T-helper 2 cell treated with Interferon-gamma antibody and Interleukin-4, amounts not matched to agents 100 ng/mL and 5 ng/mL, for 36 hours (primary cell): ENCODE data around the gene HYI. TPM values are rescaled to one million over a fixed set of nuclear protein-coding genes. Genes with fewer than 3 reads are reported as not detected.
"Not testable (repeated sequence)": the region's sequence is repeated elsewhere in the genome, so short reads cannot be mapped to it uniquely, and the experiment has no call there.

Experiments used
- intact Hi-C: fragments of 100-400 bp; cut with micrococcal nuclease; formaldehyde crosslinking; loops from one replicate; pipeline ENCODE4 v1.15.1; 2023
- total RNA-seq: library from RNA; stranded (reverse); gene quantifications from 2 replicates; pipeline ENCODE4 v1.2.3, GENCODE V29; 2022

The HYI gene
- total RNA-seq, 1 donor from 2014 or later = 35.4 TPM

DNA sequence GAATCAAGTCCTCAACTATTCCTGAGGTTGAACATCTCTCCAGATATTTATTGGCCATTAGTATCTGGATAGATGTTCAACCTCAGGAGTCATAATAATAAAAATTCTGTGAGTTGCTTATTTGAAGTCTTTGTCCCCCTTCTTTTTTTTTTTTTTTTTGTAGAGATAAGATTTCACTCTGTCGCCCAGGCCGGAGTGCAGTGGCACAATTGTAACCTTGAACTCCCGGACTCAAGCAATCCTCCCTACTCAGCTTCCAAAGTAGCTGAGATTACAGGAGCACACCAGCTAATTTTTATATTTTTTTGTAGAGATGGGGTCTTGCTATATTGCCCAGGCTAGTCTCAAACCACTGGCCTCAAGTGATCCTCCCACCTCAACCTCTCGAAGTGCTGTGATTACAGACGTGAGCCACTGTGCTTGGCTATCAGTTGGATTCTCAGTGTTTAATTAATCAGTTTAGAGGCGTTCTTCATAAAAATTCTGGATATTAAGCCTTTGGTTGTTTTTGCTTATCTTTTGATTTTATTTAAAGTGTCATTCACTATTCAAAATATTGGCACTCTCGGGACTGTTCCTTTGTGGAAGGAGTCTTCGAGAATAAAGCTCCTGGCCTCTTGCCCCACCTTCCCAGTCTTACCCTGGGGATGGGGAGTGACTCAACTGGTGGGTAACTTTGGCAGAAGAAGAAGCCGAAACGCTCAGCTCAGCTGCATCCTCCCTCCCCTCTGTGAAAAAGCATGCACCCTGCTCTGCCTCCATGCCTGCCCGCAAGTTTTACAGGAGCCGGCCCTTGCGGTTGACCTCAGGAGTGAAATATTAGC, 11.2 kb upstream of the HYI start:
- intact Hi-C loops = no loop called here

DNA sequence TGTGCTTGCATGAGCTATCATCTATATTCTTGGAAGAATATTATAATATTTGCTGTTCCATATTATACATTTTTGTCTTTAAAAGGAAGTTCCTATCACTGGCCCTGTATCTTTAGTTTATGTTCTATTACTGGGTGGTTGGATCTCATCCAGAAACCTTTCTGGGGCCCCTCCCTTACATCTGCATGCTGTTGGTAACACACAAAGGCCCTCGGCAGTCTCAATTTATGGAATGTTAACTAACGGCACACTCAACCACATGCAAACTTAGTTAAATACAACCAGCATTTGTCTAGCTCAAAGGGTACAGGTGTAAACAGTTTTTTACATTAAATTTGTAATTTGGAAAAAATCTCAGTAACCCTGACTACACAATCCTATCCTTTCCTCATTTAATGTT, 9.7 kb upstream of the HYI start:
- intact Hi-C loops = no loop called here

DNA sequence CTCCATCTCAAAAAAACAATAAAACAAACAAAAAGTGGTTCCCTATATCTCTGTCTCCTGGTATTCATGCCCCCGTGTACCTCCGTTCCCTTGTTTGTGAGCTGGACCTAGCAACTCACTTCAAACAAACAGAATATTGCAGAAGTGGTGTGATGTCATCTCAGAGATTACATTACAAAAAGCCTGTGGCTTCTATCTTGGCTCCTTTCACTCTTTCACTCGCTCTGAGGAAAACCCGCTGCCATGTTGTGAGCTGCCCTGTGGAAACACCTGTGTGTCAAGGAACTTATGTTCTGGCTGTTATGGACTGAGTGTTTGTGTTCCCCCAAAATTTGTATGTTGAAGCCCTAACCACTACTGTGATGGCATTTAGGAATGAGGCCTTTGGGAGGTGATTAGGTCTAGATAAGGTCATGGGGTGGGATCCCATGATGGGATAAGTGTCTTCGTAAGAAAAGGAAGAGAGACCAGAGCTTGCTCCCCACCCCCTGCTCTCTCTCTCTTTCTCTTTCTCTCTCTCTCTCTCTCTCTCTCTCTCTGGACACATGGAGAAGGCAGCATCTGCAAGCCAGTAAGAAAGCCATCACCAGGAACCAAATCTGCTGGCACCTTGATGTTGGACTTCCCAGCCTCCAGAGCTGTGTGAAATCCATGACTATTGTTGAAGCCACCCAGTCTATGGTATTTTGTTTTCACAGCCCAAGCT, 7.4 kb upstream of the HYI start:
- intact Hi-C loops = no loop called here

- intact Hi-C loops = not testable (repeated sequence)
Observed at GRCh38 chr1:43458379-43458778, 4.6 kb upstream of the HYI start.

- intact Hi-C loops = loop anchor here (2.0 kb wide), 1 partner anchor 87 kb away; the partner anchor contains the start of gene ELOVL1
Observed at GRCh38 chr1:43455213-43455889, 1.6 kb upstream of the HYI start.

DNA sequence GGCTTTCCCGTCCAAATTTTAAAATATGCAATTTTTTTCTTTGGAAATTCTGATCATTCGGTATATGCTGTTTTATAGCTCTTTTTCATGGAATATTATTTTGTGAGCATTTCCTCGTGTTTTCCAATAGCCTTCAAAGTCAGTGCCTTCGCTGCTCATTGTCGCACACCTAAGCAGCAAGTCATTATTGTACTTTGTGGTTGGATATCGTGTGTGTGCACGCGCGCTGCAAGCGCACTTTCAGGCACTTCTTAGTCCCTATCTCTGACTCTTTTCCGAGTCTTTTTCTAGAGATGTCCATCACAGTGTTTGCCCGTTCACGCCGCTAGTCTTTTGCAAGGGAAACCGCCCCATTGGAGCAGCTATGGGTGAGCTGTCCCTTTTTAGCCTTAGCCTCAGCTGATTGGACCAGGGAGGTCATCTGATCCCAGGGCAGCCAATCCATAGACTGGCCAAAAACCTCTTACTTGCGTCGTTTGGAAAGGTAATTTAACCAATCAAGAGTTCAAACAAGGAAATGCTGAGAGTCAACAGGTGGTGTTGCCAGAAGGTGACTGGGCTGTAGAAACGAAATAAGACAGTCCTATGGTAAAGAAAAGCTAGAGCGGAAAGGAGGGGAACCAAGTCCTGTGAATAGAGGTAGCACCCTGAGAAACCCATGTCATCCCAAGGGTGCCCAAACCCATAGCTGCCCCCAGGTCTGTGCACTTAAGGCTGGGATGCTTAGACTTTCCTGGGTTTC, 710 bp upstream of the HYI start:
- intact Hi-C loops = loop anchor here (2.0 to 5.0 kb wide), 2 partner anchors 86 to 253 kb away; partner anchors contain the start of genes ELOVL1 and ST3GAL3

DNA sequence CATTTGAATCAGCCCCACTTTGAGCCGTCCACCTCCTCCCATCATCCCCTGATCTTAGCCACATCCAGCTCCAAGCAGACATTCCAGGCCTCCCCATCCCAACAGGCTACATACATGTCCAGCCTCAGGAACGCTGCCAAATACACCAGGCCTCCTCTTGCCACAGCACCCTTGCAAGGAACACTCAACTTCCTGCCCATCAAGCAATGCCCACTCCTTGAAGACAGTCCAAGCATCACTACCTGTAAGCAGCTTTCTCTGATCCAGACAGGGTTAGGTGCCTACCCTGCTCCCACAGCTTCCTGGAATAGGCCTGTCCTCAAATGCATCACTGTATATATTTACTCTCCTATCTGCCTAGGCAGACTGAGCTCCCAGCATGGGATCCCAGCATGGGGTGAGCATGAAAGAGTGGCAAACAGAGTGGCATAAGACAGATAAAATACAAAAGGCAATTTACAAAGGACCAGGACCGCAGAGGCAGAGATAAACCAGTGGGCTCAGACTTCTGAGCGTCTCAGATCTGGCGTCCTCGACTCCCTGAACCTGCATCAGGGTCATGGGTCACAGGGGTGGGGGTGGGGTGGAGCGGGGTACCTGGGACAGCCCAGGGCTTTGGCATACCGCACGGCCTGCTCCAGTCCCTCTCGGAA, 816 bp downstream of the HYI start:
- intact Hi-C loops = loop anchor here (5.0 kb wide), 1 partner anchor 254 kb away; the partner anchor contains the start of gene ST3GAL3

- intact Hi-C loops = loop anchor here (5.0 kb wide), 1 partner anchor 255 kb away; the partner anchor contains the start of gene ST3GAL3
Observed at GRCh38 chr1:43451701-43452532, 1.8 kb downstream of the HYI start.

DNA sequence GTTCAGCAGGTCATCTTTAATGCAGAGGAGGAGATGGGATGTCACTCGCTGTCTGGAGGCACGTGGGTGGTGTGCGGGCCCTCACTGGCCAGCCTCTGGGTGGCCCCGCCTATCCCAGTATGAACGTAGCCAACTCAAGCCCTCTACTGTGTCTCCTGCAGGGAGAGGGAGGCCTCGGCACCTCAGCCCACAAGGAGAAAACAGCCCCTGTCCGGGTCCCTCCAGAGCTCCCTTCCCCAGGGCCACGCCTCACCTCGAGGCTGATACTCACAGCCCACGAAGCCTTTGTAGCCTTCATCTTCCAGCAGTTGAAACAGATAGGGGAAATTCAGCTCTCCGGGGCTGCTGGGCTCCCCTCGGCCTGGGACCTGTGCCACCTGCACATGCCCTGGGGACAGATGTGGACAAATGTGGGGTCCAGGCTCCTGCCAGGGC, 2.6 kb downstream of the HYI start:
- intact Hi-C loops = loop anchor here (5.0 kb wide), 1 partner anchor 256 kb away; the partner anchor contains the start of gene ST3GAL3

DNA sequence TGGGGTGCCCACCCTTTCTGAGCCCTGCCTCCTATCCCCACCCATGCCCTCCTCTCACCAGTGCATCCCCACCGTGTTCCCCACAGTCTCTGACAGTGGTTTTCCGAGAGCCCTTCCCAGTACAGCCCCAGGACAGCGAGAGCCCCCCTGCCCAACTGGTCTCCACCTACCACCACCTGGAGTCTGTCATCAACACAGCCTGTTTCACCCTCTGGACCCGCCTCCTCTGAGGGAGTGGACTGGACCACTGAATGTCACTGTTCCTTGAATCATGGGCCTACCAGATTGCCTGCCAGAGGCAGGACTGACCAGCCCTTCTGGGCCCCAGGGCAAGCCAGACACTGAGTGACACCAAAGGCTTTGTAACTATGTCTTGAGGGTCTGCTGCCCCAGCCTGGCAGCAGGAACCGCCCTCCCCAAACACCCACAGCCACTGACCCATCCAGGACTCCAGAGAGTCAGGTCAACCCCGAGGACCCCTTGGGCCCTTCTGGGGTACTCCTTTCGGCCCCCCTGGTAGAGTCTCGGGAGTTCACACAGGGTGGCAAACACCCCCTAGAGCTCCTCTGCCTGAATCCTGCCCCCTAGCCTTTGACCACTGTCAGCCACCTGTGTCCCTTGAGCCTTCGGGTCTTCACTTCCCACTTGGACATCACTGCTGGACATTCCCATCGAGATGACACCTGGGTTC, 3.3 kb downstream of the HYI start:
- intact Hi-C loops = loop anchor here (5.0 kb wide), 1 partner anchor 257 kb away; the partner anchor contains the start of gene ST3GAL3

GRCh38 chr1:43449708-43450069, 4.0 kb downstream of the HYI start:
- intact Hi-C loops = loop anchor here (5.0 kb wide), 1 partner anchor 258 kb away; the partner anchor contains the start of gene ST3GAL3

- intact Hi-C loops = no loop called here
Observed at GRCh38 chr1:43448955-43449707, 4.6 kb downstream of the HYI start.

DNA sequence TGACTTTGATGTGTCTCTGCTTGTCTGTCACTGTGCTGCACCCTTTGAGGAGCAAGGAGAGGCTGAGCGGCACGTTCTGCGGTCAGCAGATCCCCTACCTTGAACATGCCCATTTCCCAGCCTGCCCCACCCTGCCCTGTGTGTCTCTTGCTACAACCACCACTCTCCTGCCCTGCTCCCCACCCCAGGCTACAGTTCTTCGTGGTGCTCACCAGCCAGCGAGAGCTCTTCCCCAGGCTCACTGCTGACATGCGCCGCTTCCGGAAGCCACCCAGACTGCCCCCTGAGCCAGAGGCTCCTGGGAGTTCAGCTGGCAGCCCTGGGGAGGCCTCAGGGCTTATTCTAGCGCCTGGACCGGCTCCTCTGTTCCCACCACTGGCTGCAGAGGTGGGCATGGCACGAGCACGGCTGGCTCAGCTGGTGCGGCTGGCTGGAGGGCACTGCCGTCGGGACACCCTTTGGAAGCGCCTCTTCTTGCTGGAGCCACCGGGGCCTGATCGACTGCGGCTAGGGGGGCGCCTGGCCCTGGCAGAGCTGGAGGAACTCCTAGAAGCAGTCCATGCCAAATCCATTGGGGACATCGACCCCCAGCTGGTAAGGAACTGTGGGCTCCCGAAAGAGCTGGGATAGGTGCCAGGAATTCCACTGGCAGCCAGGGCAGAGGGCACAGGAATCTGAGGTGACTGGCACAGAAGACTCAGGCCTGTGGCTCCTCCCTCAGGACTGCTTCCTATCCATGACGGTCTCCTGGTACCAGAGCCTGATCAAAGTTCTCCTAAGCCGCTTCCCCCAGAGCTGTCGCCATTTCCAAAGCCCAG, 5.6 kb downstream of the HYI start:
- intact Hi-C loops = no loop called here

DNA sequence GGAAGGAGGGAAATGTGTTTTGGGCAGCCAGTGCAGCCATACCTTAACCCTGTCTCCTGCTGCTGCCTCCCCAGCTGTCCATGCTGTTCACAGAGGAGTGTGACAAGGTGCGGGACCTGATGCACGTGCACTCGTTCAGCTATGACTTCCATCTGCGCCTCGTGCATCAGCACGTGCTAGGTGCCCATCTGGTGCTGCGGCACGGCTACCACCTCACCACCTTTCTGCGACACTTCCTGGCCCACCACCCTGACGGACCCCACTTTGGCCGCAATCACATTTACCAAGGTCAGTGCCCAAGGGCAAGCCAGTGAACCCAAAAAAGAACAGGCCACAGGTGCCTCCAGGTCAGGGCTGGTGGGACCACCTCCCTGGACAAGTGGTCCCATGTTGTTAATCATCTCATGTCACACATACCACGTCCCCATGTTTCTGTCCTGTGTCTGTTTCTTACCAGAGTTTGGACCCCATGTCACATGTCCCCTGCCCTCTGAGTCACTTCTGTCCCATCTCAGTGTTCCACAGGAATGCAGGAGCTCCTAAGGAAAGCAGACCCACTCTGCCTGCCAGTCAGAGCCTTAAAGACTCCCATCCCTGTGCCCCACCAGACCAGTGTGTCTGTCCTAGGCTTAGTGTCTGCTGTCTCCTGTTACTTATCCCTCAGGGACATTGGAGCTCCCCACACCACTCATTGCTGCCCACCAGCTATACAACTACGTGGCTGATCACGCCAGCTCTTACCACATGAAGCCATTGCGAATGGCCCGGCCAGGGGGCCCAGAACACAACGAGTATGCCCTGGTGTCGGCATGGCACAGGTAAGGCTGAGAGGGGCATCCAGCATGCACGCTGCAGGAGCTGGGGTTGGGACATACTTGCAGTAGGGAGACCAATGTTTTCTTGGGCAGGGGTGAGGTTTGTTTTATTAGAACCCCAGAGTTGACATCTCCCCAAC, 6.6 kb downstream of the HYI start:
- intact Hi-C loops = no loop called here

DNA sequence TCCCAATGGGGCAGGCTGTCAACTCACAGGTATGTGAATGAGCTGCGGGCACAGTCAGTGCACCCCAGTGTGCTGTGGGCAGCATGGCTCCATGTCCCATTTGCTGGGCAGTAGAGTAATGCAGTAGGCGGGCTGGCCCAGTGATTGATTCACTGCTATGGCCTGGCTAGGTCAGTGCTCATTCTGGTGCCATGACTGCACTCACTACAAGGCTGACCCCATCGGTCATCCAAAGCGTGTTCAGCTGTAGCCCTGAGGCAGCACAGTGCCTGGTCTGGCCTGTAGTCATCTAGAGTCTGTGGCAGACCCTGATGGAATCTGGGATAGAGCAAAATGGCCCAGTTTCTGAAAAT, 7.4 kb downstream of the HYI start:
- intact Hi-C loops = no loop called here
